HG03558 (cell line): ENCODE results near the gene ARID1A.
A peak's percentile ranks its signal among the peaks of the same experiment; 100 is the strongest.
"Not testable (repeated sequence)": the region's sequence is repeated elsewhere in the genome, so short reads cannot be mapped to it uniquely, and the experiment has no call there.

Experiments
- ATAC-seq: cut with Tn5 transposase; IDR thresholded peaks from one replicate; pipeline ENCODE4 v1.9.1; 2021; ENCODE audit warnings: moderate number of reproducible peaks; ENCODE audit not compliant: unreplicated experiment; ENCODE audit errors: extremely low read depth

Gene ARID1A

GRCh38 chr1:26695356-26696118 lies at the start of gene ARID1A:
Gene ARID1A, plus strand, starts transcription at chr1:26696015. Its CDS starts 389 bp downstream, at chr1:26696404.
- ATAC-seq = peak; percentile 26

- ATAC-seq = no peak
Measured at GRCh38 chr1:26664802-26665201, 31.0 kb upstream of the ARID1A start.

- no peak for ATAC-seq
Measured at GRCh38 chr1:26666855-26667254, 29.0 kb upstream of the ARID1A start.

GRCh38 chr1:26668106-26668786 lies 27.6 kb upstream of the ARID1A start:
- ATAC-seq = not testable (repeated sequence)

- ATAC-seq = peak; percentile 62
Measured at GRCh38 chr1:26677306-26678115, 18.3 kb upstream of the ARID1A start.

- ATAC-seq = no peak
Measured at GRCh38 chr1:26684763-26685508, 10.9 kb upstream of the ARID1A start.

- ATAC-seq = no peak
Measured at GRCh38 chr1:26686795-26687194, 9.0 kb upstream of the ARID1A start.

GRCh38 chr1:26689504-26689903 lies 6.3 kb upstream of the ARID1A start:
- no peak for ATAC-seq

GRCh38 chr1:26690157-26690556 lies 5.7 kb upstream of the ARID1A start:
- ATAC-seq = no peak

- no peak for ATAC-seq
Measured at GRCh38 chr1:26690576-26691031, 5.2 kb upstream of the ARID1A start.

- no peak for ATAC-seq
Measured at GRCh38 chr1:26692211-26692792, 3.5 kb upstream of the ARID1A start.

GRCh38 chr1:26692793-26693490 lies 2.9 kb upstream of the ARID1A start:
- ATAC-seq = no peak

GRCh38 chr1:26693599-26694572 lies 1.9 kb upstream of the ARID1A start:
- ATAC-seq = no peak

GRCh38 chr1:26694638-26695355 lies 1.0 kb upstream of the ARID1A start:
- ATAC-seq = no peak

GRCh38 chr1:26696119-26696653 lies 371 bp downstream of the ARID1A start:
- no peak for ATAC-seq

GRCh38 chr1:26696654-26697430 lies 1.0 kb downstream of the ARID1A start:
- no peak for ATAC-seq
